C4-2B (cell line): ENCODE data around the gene DCST2.

Experiments used
- H3K27ac ChIP-seq: fragments of 450-650 bp; 2 replicates; pipeline ENCODE4 v1.5.1; 2017
- ZFX ChIP-seq: fragments of 450-650 bp; IDR thresholded peaks from 2 replicates; pipeline ENCODE4 v1.6.1; 2017
- TF ChIP-seq, protein P1 (sequence below): fragments of 450-650 bp; conservative IDR thresholded peaks from 2 replicates; pipeline ENCODE4 v1.5.1; 2017; ENCODE audit warnings: mild to moderate bottlenecking

Gene DCST2

DNA sequence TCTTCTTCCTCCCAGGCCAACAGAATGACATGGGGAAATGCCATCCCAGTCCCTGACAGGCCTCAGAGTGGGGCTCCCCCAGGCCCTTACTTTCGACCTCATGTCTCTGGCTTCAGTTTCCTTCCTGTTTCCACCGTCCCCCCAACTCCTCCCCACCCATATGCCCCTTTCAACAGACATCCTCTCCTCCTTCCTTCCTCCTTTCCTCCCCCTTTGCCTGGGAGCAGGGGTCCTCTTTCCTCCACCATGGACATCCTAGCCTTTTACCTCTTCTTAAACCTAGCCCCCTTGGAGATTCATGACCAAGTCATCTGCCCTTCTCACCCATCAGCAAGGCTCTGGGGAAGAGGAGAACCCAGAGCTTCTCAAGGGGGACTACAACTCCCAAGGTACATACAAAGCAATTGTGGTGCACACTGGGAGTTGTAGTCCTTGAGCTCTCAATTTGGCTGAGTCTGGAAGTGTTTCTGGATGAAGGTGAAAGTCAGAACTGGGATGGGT lies 26.9 kb downstream of the DCST2 start:
- no peak for TF ChIP-seq ZFX
- TF ChIP-seq, protein P1, sequence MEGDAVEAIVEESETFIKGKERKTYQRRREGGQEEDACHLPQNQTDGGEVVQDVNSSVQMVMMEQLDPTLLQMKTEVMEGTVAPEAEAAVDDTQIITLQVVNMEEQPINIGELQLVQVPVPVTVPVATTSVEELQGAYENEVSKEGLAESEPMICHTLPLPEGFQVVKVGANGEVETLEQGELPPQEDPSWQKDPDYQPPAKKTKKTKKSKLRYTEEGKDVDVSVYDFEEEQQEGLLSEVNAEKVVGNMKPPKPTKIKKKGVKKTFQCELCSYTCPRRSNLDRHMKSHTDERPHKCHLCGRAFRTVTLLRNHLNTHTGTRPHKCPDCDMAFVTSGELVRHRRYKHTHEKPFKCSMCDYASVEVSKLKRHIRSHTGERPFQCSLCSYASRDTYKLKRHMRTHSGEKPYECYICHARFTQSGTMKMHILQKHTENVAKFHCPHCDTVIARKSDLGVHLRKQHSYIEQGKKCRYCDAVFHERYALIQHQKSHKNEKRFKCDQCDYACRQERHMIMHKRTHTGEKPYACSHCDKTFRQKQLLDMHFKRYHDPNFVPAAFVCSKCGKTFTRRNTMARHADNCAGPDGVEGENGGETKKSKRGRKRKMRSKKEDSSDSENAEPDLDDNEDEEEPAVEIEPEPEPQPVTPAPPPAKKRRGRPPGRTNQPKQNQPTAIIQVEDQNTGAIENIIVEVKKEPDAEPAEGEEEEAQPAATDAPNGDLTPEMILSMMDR: no peak
- peak overlapping the region; percentile 99 for H3K27ac ChIP-seq

DNA sequence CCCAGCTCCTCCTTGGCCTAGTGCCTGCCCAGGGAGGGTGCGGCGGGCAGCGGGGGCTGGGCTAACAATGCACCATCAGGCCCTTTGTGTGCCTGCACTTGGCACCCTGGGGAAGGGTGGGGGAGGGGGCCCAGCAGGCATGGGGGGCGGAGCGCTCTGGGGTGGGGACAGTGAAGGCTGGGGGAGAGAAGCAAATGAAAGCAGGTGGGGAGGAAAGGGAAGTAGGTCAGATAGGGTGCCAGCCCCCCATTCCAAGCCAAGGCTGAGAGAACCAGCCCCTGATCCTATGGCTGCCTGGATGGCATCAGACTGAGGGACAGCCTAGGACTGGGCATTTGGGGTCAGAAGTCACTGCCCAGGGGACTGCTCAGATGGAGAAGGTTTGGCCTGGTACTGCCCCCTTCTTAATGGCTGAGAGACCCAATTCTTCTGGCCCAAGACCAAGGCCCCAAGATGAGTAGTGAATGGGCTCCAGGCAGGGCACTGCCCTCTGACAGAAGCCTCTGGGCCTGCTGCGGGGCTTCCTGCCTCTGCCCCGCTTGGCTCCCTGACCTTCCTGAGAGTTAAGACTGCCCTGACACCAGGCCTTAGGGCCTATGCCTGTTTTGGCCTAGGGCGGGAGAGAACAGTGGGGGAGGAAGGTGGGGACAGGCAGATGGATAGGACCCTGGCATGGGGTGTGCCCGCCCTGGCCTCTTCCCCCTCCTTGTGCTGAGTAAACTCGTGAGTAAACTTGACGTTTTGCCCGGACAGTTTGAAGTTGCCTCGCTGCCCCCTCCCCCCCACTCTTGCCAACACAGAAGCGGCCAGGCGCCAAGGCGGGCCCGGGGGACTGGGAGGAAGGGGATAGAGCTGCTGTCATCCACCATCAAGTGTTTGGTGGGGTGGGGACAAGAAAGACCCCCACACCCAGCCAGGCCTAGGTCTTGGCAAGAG lies 28.2 kb downstream of the DCST2 start:
- peak overlapping the region; percentile 99 for H3K27ac ChIP-seq
- TF ChIP-seq, protein P1: no peak
- TF ChIP-seq ZFX: peak; percentile 75

DNA sequence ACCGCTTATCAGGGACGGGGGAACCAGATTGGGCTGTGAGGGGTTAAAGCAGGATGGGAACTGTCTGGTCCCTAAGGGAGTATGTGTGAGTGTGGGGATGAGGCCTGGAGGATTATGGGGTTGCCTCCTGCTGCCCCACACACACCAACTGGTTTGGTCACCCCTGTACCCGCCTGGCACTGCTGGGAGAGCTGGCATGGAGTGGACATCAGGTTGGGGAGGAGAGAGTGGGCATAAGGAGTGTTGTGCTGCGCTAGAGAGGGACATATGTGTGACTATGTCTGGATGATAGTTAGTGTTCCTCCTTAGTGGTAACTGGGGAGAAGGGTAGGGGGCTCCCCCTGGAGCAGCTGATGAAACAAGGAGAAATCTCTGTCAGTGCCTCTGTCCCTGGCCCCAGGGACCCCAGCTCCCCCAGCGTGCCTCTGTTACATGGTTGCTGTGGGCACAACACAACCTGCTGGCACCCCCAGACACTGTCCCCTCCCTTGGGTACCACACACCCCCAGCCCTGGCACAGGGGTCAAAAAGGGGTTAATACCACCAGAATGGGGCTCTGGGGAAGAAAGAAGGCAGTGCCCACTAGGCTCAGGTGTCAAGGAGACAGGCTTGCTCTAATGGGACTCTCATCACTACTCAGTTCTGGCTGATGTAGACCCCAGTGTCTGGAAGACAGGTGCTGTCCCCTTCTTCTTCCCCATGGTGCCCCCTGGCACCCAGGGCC lies 29.1 kb downstream of the DCST2 start:
- H3K27ac ChIP-seq: peak overlapping the region; percentile 99
- TF ChIP-seq, protein P1: no peak
- TF ChIP-seq ZFX: no peak

DNA sequence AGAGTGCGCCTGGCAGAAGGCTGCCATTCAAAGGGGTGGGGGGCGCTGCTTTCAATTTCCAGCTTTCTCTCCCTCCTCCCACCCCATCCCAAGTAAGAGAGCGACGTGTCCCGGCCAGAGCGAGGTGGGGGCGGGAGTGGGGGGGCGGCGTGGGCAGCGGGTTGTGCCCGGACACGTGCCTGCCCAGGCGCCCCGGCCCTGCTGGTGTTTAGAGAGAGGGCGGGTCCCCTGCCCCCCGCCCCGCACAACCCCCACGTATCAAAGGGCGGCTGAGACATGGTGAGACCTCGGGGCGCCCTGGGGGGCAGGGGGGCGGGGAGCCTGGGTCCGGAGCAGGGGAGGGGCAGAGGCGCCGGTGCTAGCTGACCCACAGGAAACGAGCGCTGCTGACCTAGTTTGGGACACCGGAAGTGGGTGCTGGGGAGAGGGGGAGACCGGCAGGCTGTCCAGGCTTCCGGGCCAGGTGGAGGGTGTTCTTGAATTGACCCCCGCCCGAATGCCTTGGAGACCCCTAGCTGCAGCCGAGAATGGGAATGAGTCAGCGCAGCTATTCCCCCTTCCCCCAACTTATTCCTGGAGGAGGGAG lies 29.7 kb downstream of the DCST2 start:
- TF ChIP-seq, protein P1: no peak
- TF ChIP-seq ZFX: no peak
- H3K27ac ChIP-seq: peak overlapping the region; percentile 99

DNA sequence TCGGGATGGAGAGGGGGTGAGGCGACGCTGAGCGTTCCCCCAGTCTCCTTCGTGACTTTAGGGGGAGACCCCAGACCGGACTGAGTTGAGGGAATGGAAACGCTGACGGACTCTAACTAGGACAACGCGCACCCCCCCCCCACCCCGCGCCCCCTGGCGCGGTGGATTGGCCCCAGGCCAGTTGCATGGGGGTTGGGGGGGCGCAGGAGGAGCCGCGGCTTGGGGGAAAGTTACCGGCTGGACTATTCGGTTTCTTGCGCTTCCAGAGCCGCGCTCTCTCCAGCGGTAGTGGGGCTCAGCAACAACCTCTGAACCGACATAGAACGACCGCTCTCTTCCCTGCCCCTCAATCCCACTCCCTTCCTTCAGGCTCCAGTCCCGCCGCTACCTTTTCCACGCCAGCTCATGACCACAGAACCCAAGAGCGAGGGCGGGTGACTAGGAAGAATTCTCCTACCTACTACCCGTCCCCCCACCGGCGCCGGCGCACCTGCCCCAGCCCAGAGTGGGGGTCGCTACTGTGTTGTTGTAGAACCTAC lies 30.3 kb downstream of the DCST2 start:
- H3K27ac ChIP-seq: peak overlapping the region; percentile 99
- TF ChIP-seq ZFX: no peak
- TF ChIP-seq, protein P1: no peak

DNA sequence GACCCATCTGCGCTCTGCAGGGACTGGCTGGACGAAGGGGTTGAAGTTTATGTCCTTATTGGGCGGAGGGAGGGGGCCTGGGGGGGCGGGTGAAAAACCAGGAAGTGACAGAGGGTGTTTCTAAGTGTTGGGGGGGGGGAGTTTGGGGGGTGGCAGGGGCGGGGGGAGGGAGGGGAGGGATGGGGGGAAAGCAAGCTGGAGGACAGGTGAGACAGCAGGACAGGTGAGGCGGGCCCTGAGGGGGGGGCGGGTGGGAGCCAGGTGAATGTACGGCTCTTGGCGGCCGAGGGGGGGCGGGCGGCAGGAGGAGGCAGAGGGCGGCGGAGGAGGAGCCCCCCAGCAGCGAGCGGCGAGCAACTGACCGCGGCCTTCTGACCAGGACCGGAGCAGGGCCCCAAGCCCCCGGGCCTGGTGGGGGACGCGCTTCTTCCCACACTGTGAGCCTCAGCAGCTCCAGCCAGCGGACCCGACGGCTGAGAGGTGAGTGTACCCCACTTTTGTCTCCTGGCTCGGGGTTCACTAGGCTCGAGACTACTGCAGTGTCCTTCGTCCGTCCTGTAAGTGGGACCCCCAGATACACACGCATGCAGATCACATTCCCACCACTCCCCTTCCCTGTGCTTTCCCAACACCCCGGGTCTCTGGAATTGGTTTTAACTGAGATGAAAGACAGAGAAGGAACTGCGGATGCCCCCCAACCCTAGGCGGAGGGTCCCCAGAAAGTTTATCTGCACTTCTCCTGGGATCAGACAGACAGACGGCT lies 30.9 kb downstream of the DCST2 start, which contains the start of gene ZBTB7B:
ZBTB7B (plus strand) TSS at position 339 of the 763 bp plus-strand sequence. CDS start 11,859 bp downstream, outside the sequence.
- peak; percentile 53; the same call in 1 of the 2 replicates for TF ChIP-seq ZFX
- TF ChIP-seq, protein P1: no peak
- peak within 1 kb of the TSS; percentile 99 for H3K27ac ChIP-seq
